ENCODE data around the gene TMEM92. TPM values are rescaled to one million over a fixed set of nuclear protein-coding genes. Genes with fewer than 3 reads are reported as not detected.

Gene TMEM92
- total RNA-seq: 0.16 TPM

GRCh38 chr17:50274142-50274896 is at the start of gene TMEM92:
TMEM92 (plus strand) TSS chr17:50274466; CDS start chr17:50274502, 36 bp downstream.

Other genes with a start within 250 kb of the TMEM92 start
- 22.1 TPM for gene ITGA3, start 218.4 kb upstream of the TMEM92 start, total RNA-seq
- gene PDK2, start 179.1 kb upstream of the TMEM92 start, total RNA-seq: 22.0 TPM
- gene SAMD14, start 144.3 kb upstream of the TMEM92 start, total RNA-seq: 14.2 TPM
- gene PPP1R9B, start 123.8 kb upstream of the TMEM92 start, total RNA-seq: 36.4 TPM
- gene SGCA, start 108.5 kb upstream of the TMEM92 start, total RNA-seq: 13.5 TPM
- 7,902 TPM for gene COL1A1, start 72.8 kb upstream of the TMEM92 start, total RNA-seq
- 24.4 TPM for gene XYLT2, start 71.7 kb downstream of the TMEM92 start, total RNA-seq
- gene MRPL27, start 98.7 kb downstream of the TMEM92 start, total RNA-seq: 39.5 TPM
- gene EME1, start 98.8 kb downstream of the TMEM92 start, total RNA-seq: 4.3 TPM
- gene LRRC59, start 123.1 kb downstream of the TMEM92 start, total RNA-seq: 45.7 TPM
- gene ACSF2, start 151.8 kb downstream of the TMEM92 start, total RNA-seq: 14.0 TPM
- gene CHAD, start 194.4 kb downstream of the TMEM92 start, total RNA-seq: 1.4 TPM
- gene RSAD1, start 204.4 kb downstream of the TMEM92 start, total RNA-seq: 30.0 TPM
- 0.88 TPM for gene MYCBPAP, start 234.0 kb downstream of the TMEM92 start, total RNA-seq